ENCODE results near the gene CNOT6.
"Not testable (repeated sequence)": the region's sequence is repeated elsewhere in the genome, so short reads cannot be mapped to it uniquely, and the experiment has no call there.

The CNOT6 gene

GRCh38 chr5:180521101-180521500 is 26.9 kb downstream of the CNOT6 start:
- DNase-seq (ENCODE audit: low spot score): no peak

DNA sequence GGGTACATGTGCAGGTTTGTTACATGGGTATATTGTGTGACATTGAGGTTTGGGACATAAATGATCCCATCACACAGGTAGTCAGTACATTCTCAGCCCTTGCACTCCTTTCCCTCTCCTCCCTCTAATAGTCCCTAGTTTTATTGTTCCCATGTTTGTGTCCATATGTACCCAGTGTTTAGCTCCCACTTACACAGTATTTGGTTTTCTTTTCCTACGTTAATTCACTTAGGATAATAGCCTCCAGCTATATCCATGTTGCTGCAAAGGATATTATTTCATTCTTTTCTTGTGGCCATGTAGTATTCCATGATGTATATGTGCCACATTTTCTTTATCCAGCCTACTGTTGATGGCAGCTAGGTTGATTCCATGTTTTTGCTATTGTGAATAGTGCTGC is 27.4 kb downstream of the CNOT6 start:
- no peak for DNase-seq (ENCODE audit: low spot score)

- no peak for DNase-seq (ENCODE audit: low spot score)
Observed at GRCh38 chr5:180522330-180522729, 28.2 kb downstream of the CNOT6 start.

DNA sequence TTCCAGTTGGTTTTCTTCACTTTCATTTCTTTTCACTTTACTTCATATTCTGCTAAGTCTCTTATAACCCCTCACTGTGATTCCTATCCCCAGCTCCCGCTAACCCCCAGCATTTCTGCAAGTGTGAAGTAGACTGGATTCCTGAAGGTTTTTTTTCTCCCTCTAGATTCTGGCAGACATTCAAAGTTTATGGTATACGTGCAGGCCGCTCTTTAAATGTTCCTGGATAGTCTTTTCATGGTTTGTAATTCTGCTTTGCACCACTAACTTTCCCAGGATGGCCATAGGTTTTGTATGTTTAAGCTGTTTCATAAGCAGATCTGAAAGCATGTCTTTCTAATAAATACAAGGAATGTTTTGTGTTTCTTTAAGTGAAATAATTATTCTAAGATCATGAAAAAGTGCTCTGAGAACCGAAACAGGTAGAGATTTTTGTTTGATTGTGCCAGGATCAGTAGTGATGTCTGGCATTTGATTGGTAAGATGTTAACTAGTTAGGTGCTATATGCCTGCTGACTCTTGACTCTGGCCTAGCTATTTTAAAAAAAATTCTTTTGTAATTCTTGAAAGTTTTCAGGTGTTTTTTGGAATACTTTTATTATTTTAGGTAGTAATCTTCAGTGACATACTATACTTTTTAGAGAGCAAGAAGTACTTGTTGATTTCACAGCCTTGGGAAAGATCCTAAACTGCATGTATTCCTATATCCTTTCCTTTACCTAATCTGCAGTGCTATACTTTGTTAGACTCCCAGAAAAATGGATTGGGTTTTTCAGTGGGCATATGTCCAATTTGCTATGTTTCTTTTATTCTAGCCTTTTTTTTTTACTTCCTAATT is 29.7 kb downstream of the CNOT6 start:
- no peak for DNase-seq (ENCODE audit: low spot score)

DNA sequence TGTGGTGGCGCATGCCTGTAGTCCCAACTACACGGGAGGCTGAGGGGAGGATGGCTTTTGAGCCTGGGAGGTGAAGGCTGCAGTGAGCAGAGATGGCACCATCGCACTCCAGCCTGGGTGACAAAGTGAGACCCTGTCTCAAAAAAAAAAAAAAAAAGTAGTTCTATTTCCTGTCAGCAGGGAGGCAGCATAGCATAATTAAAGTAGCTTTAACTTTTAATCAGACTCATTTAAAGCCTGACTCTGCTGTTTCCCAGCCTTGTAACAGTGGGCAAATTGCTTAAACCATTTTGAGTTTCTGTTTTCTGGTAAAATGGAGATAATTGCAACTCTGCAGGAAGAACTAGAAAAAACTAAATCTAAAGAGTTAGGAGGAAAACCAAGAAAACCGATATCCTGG is 31.2 kb downstream of the CNOT6 start:
- no peak for DNase-seq (ENCODE audit: low spot score)

- no peak for DNase-seq (ENCODE audit: low spot score)
Observed at GRCh38 chr5:180526269-180526668, 32.1 kb downstream of the CNOT6 start.

DNA sequence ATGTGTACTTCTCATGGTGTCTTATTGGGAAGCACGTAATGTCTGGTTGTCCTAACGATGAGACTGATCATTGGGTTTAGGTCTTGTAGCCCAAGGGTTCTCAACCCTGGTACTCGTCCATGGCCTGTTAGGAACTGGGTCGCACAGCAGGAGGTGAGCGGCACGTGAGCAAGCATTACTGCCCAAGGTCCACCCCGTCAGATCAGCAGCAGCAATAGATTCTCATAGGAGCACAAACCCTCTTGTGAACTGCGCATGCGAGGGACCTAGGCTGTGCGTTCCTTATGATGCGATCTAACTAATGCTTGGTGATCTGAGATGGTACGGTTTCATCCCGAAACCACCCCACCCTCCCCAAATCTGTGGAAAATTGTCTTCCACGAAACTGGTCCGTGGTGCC is 33.5 kb downstream of the CNOT6 start:
- DNase-seq (ENCODE audit: low spot score): no peak

DNA sequence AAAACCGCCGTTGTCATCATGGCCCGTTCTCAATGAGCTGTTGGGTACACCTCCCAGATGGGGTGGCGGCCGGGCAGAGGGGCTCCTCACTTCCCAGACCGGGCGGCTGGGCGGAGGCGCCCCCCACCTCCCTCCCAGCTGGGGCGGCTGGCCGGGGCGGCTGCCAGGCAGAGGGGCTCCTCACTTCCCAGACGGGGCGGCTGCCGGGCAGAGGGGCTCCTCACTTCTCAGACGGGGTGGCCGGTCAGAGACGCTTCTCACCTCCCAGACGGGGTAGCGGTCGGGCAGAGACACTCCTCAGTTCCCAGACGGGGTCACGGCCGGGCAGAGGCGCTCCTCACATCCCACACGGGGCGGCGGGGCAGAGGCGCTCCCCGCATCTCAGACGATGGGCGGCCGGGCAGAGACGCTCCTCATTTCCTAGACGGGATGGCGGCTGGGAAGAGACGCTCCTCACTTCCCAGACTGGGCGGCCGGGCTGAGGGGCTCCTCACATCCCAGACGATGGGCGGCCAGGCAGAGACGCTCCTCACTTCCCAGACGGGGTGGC is 36.9 kb downstream of the CNOT6 start:
- not testable (repeated sequence) for DNase-seq (ENCODE audit: low spot score)

- no peak for DNase-seq (ENCODE audit: low spot score)
Observed at GRCh38 chr5:180532268-180532667, 38.1 kb downstream of the CNOT6 start.

GRCh38 chr5:180533845-180534244 is 39.7 kb downstream of the CNOT6 start:
- no peak for DNase-seq (ENCODE audit: low spot score)

GRCh38 chr5:180535573-180535972 is 41.4 kb downstream of the CNOT6 start:
- no peak for DNase-seq (ENCODE audit: low spot score)

- no peak for DNase-seq (ENCODE audit: low spot score)
Observed at GRCh38 chr5:180540050-180540694, 46.0 kb downstream of the CNOT6 start.

- no peak for DNase-seq (ENCODE audit: low spot score)
Observed at GRCh38 chr5:180541710-180542109, 47.5 kb downstream of the CNOT6 start.

- no peak for DNase-seq (ENCODE audit: low spot score)
Observed at GRCh38 chr5:180545248-180545647, 51.1 kb downstream of the CNOT6 start.

- no peak for DNase-seq (ENCODE audit: low spot score)
Observed at GRCh38 chr5:180548563-180548962, 54.4 kb downstream of the CNOT6 start.

DNA sequence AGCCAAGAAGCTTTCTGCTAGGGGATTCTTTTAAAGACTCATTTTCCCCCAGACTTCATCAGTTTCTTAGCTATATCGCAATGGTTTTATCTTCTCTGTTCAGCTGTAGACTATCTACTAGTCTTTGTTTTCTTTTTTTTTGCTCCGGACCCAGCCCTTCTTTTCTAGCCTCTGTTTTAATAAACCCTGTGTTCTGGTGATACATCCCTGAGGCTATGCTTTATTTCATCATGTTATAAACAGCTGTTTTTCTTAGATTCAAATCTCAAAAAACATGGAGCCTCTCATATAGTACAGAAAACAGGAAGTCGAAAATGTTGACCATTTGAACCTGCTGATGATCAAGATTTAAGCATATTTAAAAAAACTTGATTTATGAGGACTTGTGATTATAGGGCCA is 59.4 kb downstream of the CNOT6 start:
- DNase-seq (ENCODE audit: low spot score): no peak

DNA sequence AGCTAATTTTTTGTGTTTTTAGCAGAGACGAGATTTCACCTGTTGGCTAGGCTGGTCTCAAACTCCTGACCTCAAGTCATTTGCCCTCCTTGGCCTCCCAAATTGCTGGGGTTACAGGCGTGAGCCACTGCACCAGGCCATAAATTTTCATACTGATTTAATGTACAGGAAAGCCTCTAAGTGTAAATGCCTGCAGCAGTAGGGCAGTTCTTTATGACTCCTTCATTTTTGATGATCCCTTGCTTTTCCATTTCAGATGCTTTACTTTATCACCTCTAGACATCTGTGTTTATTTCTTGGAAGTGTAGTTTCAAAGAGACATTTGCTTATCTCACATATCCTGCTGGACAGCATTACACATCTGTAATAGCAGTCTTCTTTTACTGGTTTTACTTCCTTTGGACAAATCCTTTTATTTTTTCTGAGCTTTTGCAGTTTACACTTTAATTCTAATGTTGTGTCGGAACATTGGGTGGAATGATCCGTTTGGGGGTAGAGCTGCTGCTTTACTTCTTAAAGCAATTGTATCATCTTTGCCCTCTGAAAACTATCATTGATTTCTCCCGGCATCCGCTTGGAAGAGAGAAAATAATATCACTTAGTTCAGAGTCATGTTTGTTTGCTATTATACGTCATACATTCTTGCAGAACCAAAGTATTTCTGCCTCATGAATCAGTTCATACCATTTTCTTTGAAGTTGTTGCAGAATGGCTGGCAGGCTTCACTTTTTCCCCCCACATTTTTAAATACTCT is 61.2 kb downstream of the CNOT6 start:
- no peak for DNase-seq (ENCODE audit: low spot score)

DNA sequence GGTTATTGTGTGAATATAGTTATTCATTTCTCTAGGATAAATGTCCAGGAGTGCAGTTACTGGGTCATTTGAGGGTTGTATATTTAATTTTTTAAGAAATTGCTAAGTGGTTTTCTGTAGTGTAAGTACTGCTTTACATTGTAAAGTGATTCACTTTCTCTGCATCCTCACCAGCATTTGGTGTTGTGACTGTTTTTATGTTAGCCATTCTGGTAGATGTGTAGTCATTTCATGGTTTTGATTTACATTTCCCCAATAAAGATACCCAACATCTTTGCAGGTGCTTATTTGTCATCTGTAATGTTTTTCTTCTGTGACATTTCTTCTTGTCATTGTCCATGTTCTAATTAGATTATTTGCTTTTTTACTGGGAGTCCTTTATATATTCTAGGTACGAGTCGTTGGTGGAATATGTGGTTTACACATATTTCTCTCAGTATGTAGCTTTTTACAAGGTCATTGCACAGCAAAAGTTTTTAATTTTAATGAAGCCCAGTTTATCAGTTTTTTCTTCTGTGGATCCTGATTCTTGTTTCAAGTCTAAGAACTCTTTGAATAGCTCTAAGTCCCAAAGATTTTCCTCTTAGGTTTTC is 63.1 kb downstream of the CNOT6 start:
- no peak for DNase-seq (ENCODE audit: low spot score)

DNA sequence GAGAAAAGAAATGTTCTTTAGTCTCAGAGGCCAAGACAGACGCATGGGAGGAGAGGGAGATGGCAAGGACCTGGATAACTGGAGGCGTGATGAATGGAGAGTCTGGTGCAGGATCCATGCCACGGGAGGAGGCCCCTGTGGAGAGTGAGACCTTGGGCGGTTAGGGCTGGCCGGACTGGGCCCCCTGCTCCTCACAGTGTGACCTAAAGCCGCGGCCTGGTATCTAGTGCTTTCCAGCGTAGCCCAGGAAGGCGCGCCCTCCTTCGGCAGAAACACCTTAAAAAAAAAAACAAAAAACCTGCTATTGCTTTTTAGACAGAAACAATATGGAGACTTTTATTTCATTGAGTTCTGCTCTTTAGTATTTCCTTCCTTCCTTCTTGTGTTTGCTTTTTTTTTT is 64.1 kb downstream of the CNOT6 start:
- DNase-seq (ENCODE audit: low spot score): no peak

- no peak for DNase-seq (ENCODE audit: low spot score)
Observed at GRCh38 chr5:180563994-180564393, 69.8 kb downstream of the CNOT6 start.

GRCh38 chr5:180568914-180569313 is 74.7 kb downstream of the CNOT6 start:
- no peak for DNase-seq (ENCODE audit: low spot score)

GRCh38 chr5:180575571-180575970 is 81.4 kb downstream of the CNOT6 start:
- no peak for DNase-seq (ENCODE audit: low spot score)

Measured in germinal center (tissue), 1 donor.